HG03066 (cell line): ENCODE measurements around the gene CCNL1.

ENCODE experiments used
- ATAC-seq: cut with Tn5 transposase; IDR thresholded peaks from one replicate; pipeline ENCODE4 v1.9.1; 2021; ENCODE audit warnings: low read depth; ENCODE audit not compliant: unreplicated experiment

The CCNL1 gene

DNA sequence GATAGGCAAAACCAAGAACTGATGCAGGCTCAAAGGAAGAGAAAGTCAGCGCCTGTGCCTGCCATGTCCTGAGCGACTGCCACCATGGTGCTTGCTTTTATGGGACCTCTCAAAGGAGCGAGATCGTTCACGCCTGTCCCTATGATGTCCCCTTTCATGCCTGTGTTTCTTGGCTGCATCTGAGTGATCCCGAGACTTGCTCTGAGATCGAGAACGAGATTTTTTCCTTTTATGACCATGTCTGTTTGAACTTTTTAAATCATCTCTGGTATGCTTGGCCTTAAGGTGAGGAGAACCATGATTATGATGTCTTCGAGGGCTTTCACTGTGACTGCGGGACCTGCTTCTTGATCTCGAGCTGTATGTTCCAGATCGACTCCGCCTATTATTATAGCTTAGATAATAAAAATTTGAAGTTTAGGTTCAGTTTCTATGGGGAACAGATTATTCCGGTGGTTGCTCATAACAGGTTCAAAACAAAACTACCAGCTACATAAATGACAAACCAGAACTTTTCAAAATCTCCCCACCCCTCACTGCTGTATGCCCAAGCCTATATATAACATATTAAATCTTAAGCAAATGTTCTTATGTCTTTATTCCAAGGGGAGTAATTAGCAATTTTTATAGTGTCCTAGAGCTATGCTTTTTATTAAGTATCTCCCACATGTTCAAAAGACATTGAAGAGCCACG lies 11.6 kb downstream of the CCNL1 start:
- ATAC-seq = no peak

- no peak for ATAC-seq
Observed at GRCh38 chr3:157147099-157147803, 12.7 kb downstream of the CCNL1 start.

DNA sequence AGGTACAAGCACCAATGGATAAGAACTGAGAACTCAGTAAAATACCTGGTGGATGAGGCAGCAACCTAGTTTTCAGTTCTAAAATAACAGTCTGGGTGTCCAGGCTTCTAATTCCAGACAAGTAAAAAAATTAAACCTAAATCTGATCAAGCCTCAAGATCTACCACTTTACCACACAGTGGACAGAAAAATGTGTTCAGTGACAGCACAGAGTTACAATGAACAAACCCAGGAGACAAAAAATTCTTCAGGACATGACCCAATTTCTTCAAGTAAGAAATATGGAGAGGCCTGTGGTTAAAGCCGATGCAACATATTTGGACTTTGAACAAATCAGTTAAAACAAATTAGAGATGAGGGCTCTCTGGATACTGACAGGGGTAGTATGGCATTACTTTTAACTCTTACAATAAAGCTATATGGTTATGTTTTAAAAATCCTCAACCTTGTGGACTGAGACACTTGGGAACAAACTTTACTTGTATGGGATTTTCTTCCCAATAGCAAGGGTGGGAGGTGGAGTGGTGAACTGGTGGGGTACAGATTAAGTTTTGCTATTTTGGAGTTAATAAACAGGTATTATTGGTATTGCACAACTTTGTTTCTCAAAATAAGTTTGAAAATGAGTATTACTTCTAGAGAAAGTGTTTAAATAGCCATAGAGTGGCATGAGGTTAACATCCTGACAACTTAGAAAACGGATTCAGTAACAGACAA lies 14.2 kb downstream of the CCNL1 start:
- no peak for ATAC-seq

- ATAC-seq = no peak
Observed at GRCh38 chr3:157142315-157142714, 17.6 kb downstream of the CCNL1 start.

DNA sequence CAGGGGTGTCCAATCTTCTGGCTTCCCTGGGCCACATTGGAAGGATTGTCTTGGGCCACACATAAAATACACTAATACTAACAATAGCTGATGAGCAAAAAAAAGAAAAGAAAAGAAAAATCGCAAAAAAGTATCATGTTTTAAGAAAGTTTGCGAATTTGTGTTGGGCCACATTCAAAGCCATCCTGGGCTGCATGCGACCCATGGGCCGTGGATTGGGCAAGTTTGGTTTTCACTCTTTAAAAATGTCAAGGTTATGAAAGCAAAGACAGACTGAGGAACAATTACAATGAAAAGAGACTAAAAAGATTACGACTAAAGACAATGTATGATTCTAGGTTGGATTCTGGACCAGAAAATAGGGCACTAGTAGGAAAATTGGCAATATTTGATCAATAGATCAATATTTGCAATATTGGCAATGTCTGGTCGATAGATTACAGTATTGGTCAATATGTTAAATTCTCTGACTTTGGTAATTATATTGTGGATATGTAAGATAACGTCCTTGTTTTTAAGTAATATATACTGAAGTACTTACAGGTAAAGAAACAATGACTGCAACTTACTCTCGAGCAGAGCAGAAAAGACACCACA lies 19.9 kb downstream of the CCNL1 start:
- no peak for ATAC-seq

DNA sequence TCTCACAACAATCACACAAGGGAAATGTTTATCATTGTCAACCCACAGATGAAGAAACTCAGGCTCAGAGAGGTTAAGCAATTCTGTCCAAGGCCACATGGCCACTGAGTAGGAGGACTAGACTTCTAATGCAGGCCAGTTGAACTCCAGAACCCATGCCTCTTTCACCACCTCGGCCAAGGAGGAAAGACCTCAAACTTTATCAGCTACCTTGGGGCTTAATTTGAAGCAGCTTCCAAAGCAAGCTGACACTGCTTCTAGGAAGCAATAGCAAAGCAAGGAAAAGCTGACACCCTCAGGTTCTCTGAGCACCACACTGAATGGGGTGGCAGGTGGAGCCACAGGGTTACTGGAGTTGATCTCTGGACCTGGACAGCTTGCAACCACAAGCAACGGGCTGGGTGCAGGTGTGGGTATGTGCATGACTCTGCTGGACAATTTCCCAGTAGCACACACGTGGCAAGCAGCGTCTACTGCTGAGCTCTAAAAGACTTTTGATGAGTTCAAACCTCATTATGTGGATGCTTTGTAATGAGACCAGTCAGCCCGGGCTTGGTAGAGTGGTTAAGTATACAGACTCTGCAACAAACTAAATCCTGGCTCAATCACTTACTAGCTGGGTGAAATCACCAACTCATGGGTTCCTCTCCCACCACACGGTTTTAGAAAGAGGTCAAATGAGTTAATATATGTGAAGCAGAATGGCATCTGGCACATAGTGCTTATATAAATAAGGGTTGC lies 23.1 kb downstream of the CCNL1 start:
- no peak for ATAC-seq

- ATAC-seq = no peak
Observed at GRCh38 chr3:157135671-157136396, 24.1 kb downstream of the CCNL1 start.

GRCh38 chr3:157134620-157135191 lies 25.2 kb downstream of the CCNL1 start:
- ATAC-seq = no peak

- no peak for ATAC-seq
Observed at GRCh38 chr3:157133434-157134320, 26.3 kb downstream of the CCNL1 start.

DNA sequence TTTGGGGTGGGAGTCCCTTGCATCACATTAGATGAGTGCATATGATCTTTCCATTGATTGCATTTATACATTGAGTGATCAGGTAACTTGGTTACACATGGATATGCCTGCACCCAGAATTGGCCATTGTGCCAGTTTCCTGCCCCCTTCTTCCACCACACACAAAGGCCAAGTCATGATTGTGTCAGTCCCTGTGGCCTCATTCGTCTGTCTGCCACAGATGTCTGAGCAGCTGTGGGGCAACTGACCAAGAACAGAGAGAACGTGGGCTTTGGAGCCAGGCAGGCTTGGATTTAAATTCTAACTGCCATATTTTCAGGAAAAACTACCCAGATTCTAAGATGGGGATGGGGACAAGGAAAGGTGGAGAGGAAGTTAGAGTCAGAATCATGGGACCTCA lies 27.0 kb downstream of the CCNL1 start:
- ATAC-seq = no peak

GRCh38 chr3:157132341-157132740 lies 27.6 kb downstream of the CCNL1 start:
- no peak for ATAC-seq

- ATAC-seq = no peak
Observed at GRCh38 chr3:157131861-157132260, 28.1 kb downstream of the CCNL1 start.

GRCh38 chr3:157130467-157131251 lies 29.3 kb downstream of the CCNL1 start:
- ATAC-seq = no peak

GRCh38 chr3:157129803-157130466 lies 30.0 kb downstream of the CCNL1 start:
- ATAC-seq = no peak

DNA sequence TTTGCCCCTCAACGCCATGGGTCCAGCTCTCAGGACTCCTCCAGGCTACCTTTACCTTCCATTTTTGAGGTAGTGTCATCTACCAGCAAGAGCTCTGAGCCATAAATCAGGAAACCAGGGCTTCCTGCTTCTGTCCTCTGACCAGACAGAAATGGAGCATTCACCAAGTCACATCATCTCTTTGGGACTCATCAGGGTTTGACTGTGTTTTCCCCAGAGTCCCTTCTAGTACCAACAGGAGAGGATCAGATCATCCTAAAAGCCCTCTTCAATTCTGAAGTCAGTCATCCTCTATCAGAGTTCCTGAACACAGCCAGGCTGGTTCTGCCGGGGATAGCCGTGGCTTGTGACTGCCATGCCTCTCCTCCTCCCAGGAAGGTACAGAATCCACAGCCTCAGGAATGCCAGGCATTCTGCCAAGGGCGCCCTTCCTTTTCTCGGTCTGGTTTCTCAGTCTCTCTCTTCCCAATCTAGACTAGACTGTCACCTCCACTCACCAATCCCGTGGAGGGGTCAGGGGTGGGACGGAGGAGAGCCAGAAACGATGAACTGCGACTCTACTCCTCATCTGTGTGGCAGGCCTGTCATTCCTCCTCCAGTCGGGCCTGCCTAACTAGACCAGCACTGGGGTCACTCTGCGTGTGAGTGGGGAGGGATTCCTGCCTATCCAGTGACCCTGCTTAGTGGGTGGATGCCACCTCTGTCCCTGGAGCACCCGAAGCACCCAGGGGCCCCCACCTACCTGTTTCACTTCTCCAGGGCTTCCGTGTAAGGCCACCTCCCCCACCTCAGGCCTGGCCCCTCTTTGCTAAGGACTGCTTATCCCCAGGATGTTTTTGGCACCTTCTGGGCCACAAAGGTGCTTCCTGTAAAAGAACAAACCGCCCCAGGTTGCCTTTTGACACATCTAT lies 30.9 kb downstream of the CCNL1 start:
- ATAC-seq = peak; percentile 28
